HG02938 (cell line): ENCODE measurements around the gene ORM1.

Experiments
- ATAC-seq: cut with Tn5 transposase; IDR thresholded peaks from one replicate; pipeline ENCODE4 v1.9.1; 2021; ENCODE audit warnings: mild to moderate bottlenecking, moderate library complexity; ENCODE audit not compliant: unreplicated experiment

Gene ORM1

DNA sequence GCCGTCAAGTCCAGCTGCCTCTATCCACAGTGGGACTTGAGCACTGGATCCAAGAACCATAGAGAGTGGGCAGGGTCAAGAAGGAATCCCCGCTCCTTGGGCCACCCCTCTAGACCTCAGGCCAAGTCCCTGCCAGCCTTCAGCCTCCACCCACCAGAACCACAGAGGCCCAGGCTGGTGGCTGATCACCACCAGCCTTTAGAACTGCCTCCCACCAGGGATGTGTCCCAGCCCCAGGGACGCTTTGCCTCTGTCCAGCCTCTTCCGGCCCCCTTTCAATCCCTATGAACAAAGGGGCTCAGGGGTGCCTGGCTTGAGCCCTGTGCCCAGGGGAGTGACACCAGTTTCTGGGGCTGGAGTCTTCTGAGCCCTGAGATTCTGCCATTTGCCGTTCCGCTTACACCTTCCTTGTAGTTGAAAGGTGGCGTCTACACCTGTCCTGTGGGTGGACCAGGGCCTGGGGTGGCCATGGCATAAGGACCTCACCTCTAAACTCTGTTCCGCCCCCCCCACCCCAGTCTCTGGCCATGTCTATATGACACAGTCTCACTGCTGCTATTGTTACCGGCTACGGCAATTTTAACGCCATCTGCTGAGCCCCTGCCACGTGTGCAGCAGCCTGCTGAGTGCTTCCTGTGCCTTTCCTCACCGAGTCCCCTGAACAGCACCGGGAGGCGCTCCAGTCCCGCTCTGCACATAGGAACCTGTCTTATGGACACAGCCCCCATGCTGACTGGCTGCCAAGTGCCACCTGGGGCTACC lies 35.7 kb upstream of the ORM1 start:
- no peak for ATAC-seq

DNA sequence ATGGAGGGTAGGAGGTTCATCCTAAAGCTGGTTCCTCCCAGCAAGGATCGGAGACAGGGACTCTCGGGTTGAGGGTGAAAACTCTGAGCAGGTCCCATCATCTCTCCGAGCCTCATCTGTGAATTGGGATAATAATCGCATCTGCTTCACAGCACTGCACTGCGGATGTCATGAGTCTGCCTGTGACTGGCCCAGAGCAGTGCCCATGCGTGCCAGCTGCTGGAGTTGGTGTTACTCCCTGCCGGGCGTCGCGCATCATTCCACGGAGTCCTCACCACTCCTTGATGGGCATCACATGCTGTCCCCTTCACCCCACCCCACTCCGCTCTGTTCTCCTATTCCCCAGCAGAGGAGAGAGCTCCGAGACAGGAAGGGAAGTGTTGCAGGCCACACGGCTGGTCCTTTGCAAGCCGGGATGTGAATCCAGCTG lies 35.1 kb upstream of the ORM1 start:
- no peak for ATAC-seq

GRCh38 chr9:114288193-114289091 lies 34.5 kb upstream of the ORM1 start:
- no peak for ATAC-seq

- no peak for ATAC-seq
Measured at GRCh38 chr9:114289106-114289505, 33.8 kb upstream of the ORM1 start.

- ATAC-seq = no peak
Measured at GRCh38 chr9:114289571-114290481, 33.1 kb upstream of the ORM1 start.

- ATAC-seq = no peak
Measured at GRCh38 chr9:114290561-114290986, 32.3 kb upstream of the ORM1 start.

DNA sequence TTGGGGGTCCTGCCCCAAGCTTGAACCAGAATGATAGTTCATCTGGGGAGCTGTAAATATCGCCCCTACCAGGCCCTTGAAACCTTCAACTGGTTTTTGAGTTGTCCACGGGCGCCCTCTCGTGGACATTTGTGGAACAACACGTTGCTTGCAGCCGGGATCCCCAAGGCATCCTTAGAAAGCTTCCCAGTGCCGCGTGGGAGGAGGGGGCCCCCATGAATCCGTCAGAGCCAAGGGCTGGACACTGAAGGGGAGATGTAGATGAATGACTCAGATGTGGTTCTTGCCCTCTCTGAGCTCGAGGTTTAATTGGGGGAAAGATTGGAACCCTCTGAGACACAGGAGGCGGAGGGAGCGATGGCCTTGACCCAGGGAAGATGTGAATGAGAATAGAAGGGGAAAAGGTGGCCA lies 31.8 kb upstream of the ORM1 start:
- ATAC-seq = no peak

GRCh38 chr9:114291886-114292590 lies 30.9 kb upstream of the ORM1 start:
- no peak for ATAC-seq

- ATAC-seq = no peak
Measured at GRCh38 chr9:114294664-114295063, 28.2 kb upstream of the ORM1 start.

GRCh38 chr9:114296338-114296737 lies 26.6 kb upstream of the ORM1 start:
- ATAC-seq = no peak

DNA sequence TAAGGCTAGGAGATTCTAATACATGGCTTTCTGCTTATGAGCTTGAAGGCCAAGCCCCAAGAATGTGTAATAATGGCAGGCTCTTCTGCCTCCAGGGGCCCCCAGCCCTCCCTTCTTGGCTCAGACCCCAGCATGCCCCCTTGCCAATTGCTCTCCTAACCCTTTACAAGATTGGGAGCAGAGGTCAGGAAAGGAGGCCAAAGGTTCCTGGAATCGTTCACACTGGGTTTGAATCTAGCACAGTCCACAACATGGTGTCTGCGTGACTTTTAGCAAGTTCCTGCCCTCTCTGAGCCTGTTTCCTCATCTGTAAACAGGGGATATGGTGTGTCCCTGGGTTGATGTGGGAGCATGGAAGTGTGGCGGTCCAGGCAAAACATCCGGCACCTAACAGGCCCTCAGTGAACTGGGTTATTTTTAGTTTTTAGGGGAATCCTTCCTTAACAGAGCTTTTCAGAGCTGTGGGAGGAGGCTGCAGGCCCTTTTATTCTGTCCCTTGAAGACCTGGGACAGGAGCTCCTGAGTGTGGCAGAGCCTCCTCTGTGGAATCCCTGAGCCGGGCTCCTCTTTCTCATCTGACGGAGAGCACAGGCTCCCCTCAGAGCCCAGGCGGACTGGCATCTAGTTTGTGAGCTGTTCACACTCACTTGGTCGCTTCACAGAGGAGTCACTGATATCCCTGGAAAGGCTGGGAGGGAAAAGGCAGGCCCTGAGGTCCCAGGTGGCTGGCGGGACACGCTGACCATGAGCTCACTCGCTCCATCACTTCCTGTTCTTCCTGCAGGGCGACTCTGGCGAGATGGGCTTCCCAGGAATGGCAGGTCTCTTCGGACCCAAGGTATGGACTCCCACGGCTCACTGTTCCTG lies 23.4 kb upstream of the ORM1 start:
- no peak for ATAC-seq

DNA sequence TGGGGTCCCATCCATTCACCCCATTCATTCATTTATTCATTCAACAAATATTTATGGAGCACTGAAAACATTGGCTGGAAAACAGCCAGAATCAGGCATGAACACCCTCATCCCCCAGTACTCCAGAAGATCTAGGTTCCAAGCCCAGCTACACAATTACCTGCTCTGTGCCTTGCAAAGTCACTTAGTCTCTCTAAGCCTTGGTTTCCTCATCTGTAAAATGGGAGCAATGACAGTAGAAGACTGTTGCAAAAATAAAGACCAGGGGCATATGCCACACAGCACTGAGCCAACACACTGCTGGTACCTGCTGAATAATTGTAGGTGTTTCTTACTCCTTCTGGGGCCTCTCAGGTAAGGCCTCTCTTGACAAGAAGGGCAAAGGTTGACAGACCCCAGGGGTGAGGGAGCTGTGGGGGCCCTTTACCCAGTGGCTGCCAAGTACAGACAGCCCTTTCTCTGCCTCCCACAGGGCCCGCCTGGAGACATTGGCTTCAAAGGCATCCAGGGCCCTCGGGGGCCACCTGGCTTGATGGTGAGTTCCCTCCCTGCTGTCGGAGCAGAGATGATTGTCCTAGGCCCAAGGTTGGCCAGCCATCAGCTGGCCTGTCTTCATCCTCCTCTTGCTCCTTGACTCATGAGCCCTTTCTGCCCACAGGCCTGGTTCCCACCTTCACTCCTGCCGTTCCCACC lies 22.6 kb upstream of the ORM1 start:
- ATAC-seq = no peak

DNA sequence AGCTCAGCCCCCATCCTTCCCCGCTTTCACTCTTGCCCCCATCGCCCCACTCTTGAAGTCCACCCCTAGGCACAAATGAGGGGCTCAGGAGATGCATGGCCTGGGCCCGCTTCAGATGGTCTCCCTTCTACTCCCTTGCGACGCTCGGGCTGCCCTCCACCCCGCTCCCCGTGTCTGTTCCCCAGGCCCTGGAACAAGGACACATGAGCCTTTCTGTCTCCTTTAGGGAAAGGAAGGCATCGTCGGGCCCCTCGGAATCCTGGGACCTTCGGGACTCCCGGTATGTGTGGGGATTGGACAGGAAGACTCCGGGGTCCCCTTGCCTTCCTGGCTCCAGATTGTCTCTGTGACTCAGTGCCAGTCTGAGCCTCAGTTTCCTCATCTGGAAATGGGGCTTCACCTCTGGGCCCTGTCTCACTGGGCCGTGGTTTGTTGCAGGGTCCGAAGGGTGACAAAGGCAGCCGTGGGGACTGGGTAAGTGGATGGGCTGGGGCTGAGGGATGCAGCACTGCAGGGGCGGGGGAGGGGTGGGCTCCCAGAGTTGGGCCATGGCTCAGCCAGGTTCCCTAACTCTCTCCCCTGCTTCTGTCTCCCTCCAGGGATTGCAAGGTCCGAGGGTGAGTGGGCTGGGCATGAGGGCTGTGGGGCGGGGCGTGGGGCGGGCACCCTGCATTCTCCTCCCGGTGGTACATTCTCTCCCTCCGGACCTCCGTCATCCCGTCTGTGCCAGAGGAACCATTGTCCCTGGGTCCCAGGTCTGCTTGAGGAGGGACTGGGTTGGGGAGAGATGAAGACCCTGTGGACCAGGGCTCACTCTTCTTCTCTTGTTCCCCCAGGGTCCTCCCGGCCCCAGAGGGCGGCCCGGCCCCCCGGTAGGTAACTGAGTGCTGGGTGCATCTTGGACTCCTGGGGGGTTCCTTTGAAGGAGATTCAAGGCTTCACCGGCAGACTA lies 21.8 kb upstream of the ORM1 start:
- no peak for ATAC-seq

DNA sequence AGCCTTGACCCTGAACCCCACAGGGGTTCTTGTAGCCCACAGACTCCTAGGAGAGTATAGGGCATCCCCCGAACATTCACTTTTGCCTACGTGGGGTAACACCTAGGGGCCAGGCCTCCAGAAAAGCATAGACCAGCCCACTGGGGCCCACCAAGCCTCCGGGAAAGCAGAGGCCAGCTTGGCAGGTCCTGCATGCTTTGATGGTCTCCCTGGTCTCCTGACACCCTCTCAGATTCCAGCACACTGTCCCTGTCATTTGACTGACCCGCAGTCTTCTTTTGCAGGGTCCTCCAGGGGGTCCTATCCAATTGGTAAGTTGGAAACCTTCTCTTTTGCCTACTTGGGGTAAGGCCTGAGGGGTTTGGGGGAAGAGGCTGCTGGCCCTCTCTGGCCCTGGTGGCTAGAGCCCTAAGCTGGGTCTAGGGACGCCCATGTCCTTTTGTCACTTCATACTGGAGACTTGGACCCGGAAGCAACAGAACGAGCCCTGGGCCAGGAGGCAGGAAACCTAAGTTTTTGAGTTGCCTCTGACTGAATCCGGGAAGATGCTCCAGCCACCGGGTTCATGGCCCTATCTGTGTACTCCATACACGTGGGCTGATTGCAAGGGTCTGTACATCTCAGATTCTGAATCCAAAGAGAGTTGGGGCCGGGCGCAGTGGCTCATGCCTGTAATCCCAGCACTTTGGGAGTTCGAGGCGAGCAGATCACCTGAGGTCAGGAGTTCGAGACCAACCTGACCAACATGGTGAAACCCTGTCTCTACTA lies 20.9 kb upstream of the ORM1 start:
- no peak for ATAC-seq

GRCh38 chr9:114302727-114303126 lies 20.2 kb upstream of the ORM1 start:
- ATAC-seq = no peak

- no peak for ATAC-seq
Measured at GRCh38 chr9:114303571-114303970, 19.3 kb upstream of the ORM1 start.

DNA sequence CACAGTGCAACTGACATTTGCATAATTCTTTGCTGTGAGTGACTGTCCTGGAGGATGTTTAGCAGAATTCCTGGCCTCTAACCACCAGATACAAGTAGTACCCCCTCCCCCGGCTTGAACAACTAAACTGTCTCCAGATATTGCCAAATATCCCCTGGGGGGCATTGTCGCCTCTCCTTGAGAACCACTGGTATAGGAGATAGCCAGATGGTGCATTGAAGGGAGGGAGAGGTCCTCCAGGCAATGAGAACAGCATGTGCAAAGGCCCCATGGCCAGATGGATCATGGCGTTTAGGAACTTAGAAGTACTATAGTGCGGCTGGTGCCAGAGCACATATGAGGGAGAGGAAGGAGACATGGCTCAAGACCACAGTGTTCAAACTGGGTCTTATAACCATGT lies 18.9 kb upstream of the ORM1 start:
- no peak for ATAC-seq
